Measurements from ENCODE around the gene GRID2. TPM values are rescaled to one million over a fixed set of nuclear protein-coding genes. Genes with fewer than 3 reads are reported as not detected.

GRID2 gene
- total RNA-seq, 1 donor, result not detected

DNA sequence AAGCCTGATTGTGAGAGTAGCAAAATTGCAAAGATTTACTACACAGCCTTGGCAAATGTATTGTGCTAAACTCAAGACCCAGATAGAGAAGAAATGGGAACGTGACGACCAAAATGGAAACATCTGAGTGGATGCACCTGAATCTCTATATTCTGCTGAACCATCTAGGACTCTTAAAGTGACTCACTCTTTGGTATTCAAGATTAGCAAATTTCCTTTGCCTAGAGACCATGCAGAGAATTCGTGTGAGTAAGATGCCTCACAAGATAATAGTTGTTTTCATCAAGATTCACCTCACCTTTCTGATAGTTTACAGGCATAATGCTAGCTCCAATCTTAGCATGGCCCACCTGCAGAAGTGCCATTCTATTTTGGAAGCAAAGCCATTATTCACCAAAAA lies 1510.4 kb downstream of the GRID2 start:
- H4K20me1 ChIP-seq (ENCODE audit: insufficient read depth, low read length), result no peaks in the 10 kb centered on the region

DNA sequence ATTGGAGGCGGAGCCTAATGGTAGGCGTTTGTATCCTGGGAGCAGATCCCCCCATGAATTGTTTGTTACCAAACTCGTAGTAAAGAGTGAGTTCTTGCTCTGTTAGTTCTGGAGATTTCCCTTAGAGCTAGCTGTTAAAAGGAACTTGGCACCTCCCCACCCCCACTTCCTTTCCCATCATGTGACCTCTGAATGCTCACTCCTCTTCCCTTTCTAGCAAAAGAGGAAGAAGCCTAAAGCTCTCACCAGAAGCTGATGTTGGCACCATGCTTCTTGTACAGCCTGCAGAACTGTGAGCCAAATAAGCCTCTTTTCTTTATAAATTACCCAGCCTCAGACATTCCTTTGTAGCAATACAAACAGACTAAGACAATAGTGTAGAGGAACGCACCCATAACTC lies 1511.0 kb downstream of the GRID2 start:
- Histone ChIP-seq H3K27me3 (ENCODE audit: insufficient read depth, low read length) (no peaks in the 10 kb centered on the region), H3K4me2 (ENCODE audit: insufficient read depth, low read length) (no peak overlapping the region), H2AFZ (ENCODE audit: low read length) (no peak overlapping the region), H3K4me3 (ENCODE audit: insufficient read depth, low read length) (no peak overlapping the region), H3K27ac (ENCODE audit: low read depth, low read length) (no peak overlapping the region), H3K36me3 (ENCODE audit: insufficient read depth, low read length) (no peaks in the 10 kb centered on the region), H4K20me1 (ENCODE audit: insufficient read depth, low read length) (no peaks in the 10 kb centered on the region), H3K4me1 (ENCODE audit: insufficient read depth, low read length) (no peaks in the 10 kb centered on the region), H3K79me2 (ENCODE audit: insufficient read depth, low read length) (no peaks in the 10 kb centered on the region), H3K9me3 (ENCODE audit: low read depth, low read length) (no peaks in the 10 kb centered on the region)
- TF ChIP-seq, protein P1, sequence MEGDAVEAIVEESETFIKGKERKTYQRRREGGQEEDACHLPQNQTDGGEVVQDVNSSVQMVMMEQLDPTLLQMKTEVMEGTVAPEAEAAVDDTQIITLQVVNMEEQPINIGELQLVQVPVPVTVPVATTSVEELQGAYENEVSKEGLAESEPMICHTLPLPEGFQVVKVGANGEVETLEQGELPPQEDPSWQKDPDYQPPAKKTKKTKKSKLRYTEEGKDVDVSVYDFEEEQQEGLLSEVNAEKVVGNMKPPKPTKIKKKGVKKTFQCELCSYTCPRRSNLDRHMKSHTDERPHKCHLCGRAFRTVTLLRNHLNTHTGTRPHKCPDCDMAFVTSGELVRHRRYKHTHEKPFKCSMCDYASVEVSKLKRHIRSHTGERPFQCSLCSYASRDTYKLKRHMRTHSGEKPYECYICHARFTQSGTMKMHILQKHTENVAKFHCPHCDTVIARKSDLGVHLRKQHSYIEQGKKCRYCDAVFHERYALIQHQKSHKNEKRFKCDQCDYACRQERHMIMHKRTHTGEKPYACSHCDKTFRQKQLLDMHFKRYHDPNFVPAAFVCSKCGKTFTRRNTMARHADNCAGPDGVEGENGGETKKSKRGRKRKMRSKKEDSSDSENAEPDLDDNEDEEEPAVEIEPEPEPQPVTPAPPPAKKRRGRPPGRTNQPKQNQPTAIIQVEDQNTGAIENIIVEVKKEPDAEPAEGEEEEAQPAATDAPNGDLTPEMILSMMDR (IDR thresholded peaks at IDR 0.05; ENCODE audit: extremely low read depth, low read depth, low read length), result no peak
- no peak for DNase-seq (ENCODE audit: insufficient read length, low spot score, missing footprints)

More for the DNA sequence above, 1510.4 kb downstream of the GRID2 start:
- Histone ChIP-seq H2AFZ (ENCODE audit: low read length) (no peak overlapping the region), H3K79me2 (ENCODE audit: insufficient read depth, low read length) (no peaks in the 10 kb centered on the region), H3K4me1 (ENCODE audit: insufficient read depth, low read length) (no peaks in the 10 kb centered on the region), H3K27me3 (ENCODE audit: insufficient read depth, low read length) (no peaks in the 10 kb centered on the region), H3K4me3 (ENCODE audit: insufficient read depth, low read length) (no peak overlapping the region), H3K4me2 (ENCODE audit: insufficient read depth, low read length) (no peak overlapping the region), H3K36me3 (ENCODE audit: insufficient read depth, low read length) (no peaks in the 10 kb centered on the region), H3K9me3 (ENCODE audit: low read depth, low read length) (no peaks in the 10 kb centered on the region), H3K27ac (ENCODE audit: low read depth, low read length) (no peak overlapping the region)
- TF ChIP-seq, protein P1 (IDR thresholded peaks at IDR 0.05; ENCODE audit: extremely low read depth, low read depth, low read length), result no peak
- no peak for DNase-seq (ENCODE audit: insufficient read length, low spot score, missing footprints)

Small RNAs within 50 kb of the gene (small RNA-seq; reads per million reads assigned to genes)
- gene RNA5SP164, result not detected
